Hindlimb muscle (tissue), 1 donor: ENCODE data around the gene NMRAL1. TPM values are rescaled to one million over a fixed set of nuclear protein-coding genes. Genes with fewer than 3 reads are reported as not detected.

Source experiments
- DNase-seq: peaks from one replicate; pipeline ENCODE4 v3.0.0-alpha.2; 2013
- polyA plus RNA-seq: library from polyadenylated mRNA; unstranded; fragments of 120-200 nt; gene quantifications from one replicate; pipeline ENCODE4 v1.2.1, GENCODE V29; 2013; ENCODE audit not compliant: insufficient read length

Gene NMRAL1
- polyA plus RNA-seq, 1 donor = 16.0 TPM

GRCh38 chr16:4426021-4426684, 48.3 kb downstream of the NMRAL1 start:
- DNase-seq = no peak

- peak; percentile 96 for DNase-seq
Measured at GRCh38 chr16:4425378-4426020, 48.9 kb downstream of the NMRAL1 start, which contains the start of gene DNAJA3. DNAJA3 (plus strand) TSS chr16:4425868; CDS start chr16:4425882, 14 bp downstream.

- DNase-seq = no peak
Measured at GRCh38 chr16:4420505-4421105, 53.8 kb downstream of the NMRAL1 start.

GRCh38 chr16:4419402-4419959, 54.9 kb downstream of the NMRAL1 start:
- no peak for DNase-seq

- DNase-seq = peak; percentile 93
Measured at GRCh38 chr16:4416200-4417032, 58.0 kb downstream of the NMRAL1 start, which contains the start of gene CORO7. CORO7 (minus strand) TSS chr16:4416596; CDS start chr16:4416518, 78 bp downstream.

GRCh38 chr16:4415538-4416199, 58.8 kb downstream of the NMRAL1 start:
- DNase-seq = no peak

- no peak for DNase-seq
Measured at GRCh38 chr16:4414187-4414917, 60.1 kb downstream of the NMRAL1 start.

- no peak for DNase-seq
Measured at GRCh38 chr16:4412854-4413253, 61.6 kb downstream of the NMRAL1 start.

- no peak for DNase-seq
Measured at GRCh38 chr16:4412159-4412558, 62.3 kb downstream of the NMRAL1 start.

Other genes with a start within 250 kb of the NMRAL1 start
- gene SRL, start 232.5 kb downstream of the NMRAL1 start, polyA plus RNA-seq = 671 TPM
- gene TFAP4, start 201.6 kb downstream of the NMRAL1 start, polyA plus RNA-seq = 14.8 TPM
- gene GLIS2, start 158.6 kb downstream of the NMRAL1 start, polyA plus RNA-seq = 25.8 TPM
- 28.9 TPM for gene PAM16, start 123.3 kb downstream of the NMRAL1 start, polyA plus RNA-seq
- 12.6 TPM for gene VASN, start 102.8 kb downstream of the NMRAL1 start, polyA plus RNA-seq
- gene CORO7, start 58.0 kb downstream of the NMRAL1 start, polyA plus RNA-seq = 26.1 TPM
- gene DNAJA3, start 48.8 kb downstream of the NMRAL1 start, polyA plus RNA-seq = 34.9 TPM
- 37.9 TPM for gene HMOX2, start 1.8 kb upstream of the NMRAL1 start, polyA plus RNA-seq
- gene CDIP1, start 64.1 kb upstream of the NMRAL1 start, polyA plus RNA-seq = 42.8 TPM
- 1.1 TPM for gene C16orf96, start 81.7 kb upstream of the NMRAL1 start, polyA plus RNA-seq
- gene UBALD1, start 140.3 kb upstream of the NMRAL1 start, polyA plus RNA-seq = 25.1 TPM
- gene MGRN1, start 150.2 kb upstream of the NMRAL1 start, polyA plus RNA-seq = 46.0 TPM
- gene NUDT16L1, start 218.9 kb upstream of the NMRAL1 start, polyA plus RNA-seq = 29.2 TPM